ENCODE measurements around the gene THOC1.

Gene THOC1

DNA sequence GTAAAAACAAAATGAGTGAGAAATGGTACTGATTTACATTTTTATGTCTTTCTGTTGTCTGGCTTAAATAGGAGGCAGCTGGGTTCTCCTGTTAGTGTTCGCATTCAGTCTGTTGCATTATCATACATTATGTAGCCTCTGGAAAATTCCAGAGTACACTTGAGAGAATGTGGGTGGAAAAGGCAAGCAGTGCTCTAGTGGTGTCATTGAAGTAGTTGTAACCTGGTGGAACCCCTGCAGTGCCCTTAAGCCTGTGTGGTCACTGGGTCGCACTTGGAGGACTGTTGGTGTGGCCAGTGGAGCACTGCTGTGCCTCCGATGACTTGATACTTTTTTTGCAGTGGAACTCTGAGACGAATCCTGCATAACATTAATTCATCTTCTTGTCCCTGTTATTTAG, 57.1 kb downstream of the THOC1 start:
- DNase-seq (ENCODE audit: low spot score) = no peak
- TF ChIP-seq, protein P1, sequence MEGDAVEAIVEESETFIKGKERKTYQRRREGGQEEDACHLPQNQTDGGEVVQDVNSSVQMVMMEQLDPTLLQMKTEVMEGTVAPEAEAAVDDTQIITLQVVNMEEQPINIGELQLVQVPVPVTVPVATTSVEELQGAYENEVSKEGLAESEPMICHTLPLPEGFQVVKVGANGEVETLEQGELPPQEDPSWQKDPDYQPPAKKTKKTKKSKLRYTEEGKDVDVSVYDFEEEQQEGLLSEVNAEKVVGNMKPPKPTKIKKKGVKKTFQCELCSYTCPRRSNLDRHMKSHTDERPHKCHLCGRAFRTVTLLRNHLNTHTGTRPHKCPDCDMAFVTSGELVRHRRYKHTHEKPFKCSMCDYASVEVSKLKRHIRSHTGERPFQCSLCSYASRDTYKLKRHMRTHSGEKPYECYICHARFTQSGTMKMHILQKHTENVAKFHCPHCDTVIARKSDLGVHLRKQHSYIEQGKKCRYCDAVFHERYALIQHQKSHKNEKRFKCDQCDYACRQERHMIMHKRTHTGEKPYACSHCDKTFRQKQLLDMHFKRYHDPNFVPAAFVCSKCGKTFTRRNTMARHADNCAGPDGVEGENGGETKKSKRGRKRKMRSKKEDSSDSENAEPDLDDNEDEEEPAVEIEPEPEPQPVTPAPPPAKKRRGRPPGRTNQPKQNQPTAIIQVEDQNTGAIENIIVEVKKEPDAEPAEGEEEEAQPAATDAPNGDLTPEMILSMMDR (IDR thresholded peaks at IDR 0.05) = no peak
- no peak overlapping the region for H3K27ac ChIP-seq
- H3K4me3 ChIP-seq = no peak overlapping the region

- TF ChIP-seq, protein P1 (IDR thresholded peaks at IDR 0.05) = no peak
- H3K4me3 ChIP-seq = no peak overlapping the region
- no peak for DNase-seq (ENCODE audit: low spot score)
- H3K27ac ChIP-seq = no peak overlapping the region
Measured at GRCh38 chr18:210075-210474, 57.8 kb downstream of the THOC1 start.

GRCh38 chr18:199768-200167, 68.1 kb downstream of the THOC1 start:
- no peak overlapping the region for H3K4me3 ChIP-seq
- TF ChIP-seq, protein P1 (IDR thresholded peaks at IDR 0.05) = no peak
- H3K27ac ChIP-seq = no peak overlapping the region
- no peak for DNase-seq (ENCODE audit: low spot score)

GRCh38 chr18:199214-199613, 68.6 kb downstream of the THOC1 start:
- Histone ChIP-seq H3K4me3 (no peak overlapping the region), H3K27ac (no peak overlapping the region)
- DNase-seq (ENCODE audit: low spot score) = no peak
- TF ChIP-seq, protein P1 (IDR thresholded peaks at IDR 0.05) = no peak

DNA sequence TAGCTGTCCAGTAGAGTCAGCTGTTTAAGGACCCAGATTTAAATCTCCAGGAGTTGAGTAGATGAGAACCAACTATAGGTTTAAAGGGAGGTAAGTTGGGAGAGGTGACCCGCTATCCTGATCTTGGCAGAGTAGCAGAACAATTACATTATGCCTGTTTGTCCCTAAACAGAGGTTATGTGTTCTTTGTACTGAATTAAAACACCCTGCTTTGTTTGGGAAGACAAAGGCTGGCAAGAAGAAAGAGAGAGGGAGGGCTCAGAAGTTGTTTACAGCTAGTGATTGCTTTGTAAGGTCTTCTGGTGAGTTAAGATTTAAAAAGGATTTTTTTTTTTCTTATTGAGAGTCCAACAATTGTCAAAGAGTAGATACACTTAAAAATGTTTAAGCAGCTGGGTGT, 72.2 kb downstream of the THOC1 start:
- TF ChIP-seq, protein P1 (IDR thresholded peaks at IDR 0.05) = no peak
- no peak overlapping the region for H3K27ac ChIP-seq
- H3K4me3 ChIP-seq = no peak overlapping the region
- DNase-seq (ENCODE audit: low spot score) = no peak

GRCh38 chr18:192801-193200, 75.0 kb downstream of the THOC1 start:
- TF ChIP-seq, protein P1 (IDR thresholded peaks at IDR 0.05) = no peak
- no peak for DNase-seq (ENCODE audit: low spot score)
- no peak overlapping the region for H3K4me3 ChIP-seq
- H3K27ac ChIP-seq = no peak overlapping the region

GRCh38 chr18:191725-192124, 76.1 kb downstream of the THOC1 start:
- H3K4me3 ChIP-seq = no peak overlapping the region
- TF ChIP-seq, protein P1 (IDR thresholded peaks at IDR 0.05) = no peak
- no peak overlapping the region for H3K27ac ChIP-seq
- no peak for DNase-seq (ENCODE audit: low spot score)

Measured in coronary artery (tissue), 2 donors.